Upper lobe of left lung (tissue), 4 donors: ENCODE data around the gene SLFN12L.

Source experiments
- POLR2A ChIP-seq, 4 donors: fragments of 450-650 bp; IDR thresholded peaks; one replicate each; pipeline ENCODE4 v1.5.1; 2016 to 2017; ENCODE audit warnings: antibody characterized with exemption in 4 of 4, mild to moderate bottlenecking in 2 of 4
- POLR2AphosphoS5 ChIP-seq, 2 donors: sonication (generic); formaldehyde crosslinking; IDR thresholded peaks; one replicate each; pipeline ENCODE4 v1.5.1; 2017; ENCODE audit warnings: antibody characterized with exemption in 2 of 2
- TF ChIP-seq, protein P1 (sequence below), 6 experiments: fragments of 450-650 bp in 4 of 6; fragments of 200-600 bp in 2 of 6; sonication (generic) in 2 of 6; IDR thresholded peaks; one replicate each; pipeline ENCODE4 v1.5.1; 2016 to 2019; ENCODE audit warnings: antibody characterized with exemption in 6 of 6

DNA sequence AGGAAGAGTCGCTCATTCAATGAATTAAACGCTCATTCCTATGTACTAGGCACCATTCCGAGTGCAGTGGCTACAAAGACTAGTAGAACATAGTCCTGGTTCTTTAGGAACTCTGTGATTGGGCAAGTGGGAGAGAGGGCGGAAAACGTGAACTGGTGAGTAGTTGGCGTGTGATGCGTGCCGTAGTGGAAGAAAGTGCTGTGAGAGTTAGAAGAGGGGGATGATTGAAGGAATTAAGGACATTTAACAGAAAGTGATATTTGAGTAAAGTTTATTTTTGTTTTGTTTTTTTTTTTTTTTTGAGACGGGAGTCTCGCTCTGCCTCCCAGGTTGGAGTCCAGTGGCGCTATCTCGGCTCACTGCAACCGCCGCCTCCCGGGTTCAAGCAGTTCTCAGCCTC, 31.1 kb upstream of the SLFN12L start:
- TF ChIP-seq, protein P1, sequence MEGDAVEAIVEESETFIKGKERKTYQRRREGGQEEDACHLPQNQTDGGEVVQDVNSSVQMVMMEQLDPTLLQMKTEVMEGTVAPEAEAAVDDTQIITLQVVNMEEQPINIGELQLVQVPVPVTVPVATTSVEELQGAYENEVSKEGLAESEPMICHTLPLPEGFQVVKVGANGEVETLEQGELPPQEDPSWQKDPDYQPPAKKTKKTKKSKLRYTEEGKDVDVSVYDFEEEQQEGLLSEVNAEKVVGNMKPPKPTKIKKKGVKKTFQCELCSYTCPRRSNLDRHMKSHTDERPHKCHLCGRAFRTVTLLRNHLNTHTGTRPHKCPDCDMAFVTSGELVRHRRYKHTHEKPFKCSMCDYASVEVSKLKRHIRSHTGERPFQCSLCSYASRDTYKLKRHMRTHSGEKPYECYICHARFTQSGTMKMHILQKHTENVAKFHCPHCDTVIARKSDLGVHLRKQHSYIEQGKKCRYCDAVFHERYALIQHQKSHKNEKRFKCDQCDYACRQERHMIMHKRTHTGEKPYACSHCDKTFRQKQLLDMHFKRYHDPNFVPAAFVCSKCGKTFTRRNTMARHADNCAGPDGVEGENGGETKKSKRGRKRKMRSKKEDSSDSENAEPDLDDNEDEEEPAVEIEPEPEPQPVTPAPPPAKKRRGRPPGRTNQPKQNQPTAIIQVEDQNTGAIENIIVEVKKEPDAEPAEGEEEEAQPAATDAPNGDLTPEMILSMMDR (IDR thresholded peaks at IDR 0.05) = no peak
- TF ChIP-seq POLR2AphosphoS5 (IDR thresholded peaks at IDR 0.05) (no peak), POLR2A (IDR thresholded peaks at IDR 0.05) (no peak)
